Esophagus squamous epithelium (tissue), 4 donors: ENCODE measurements around the gene DNAAF5.

Experiments used
- POLR2A ChIP-seq, 4 donors: fragments of 450-650 bp; IDR thresholded peaks; one replicate each; pipeline ENCODE4 v1.6.1; 2017; ENCODE audit warnings: antibody characterized with exemption in 4 of 4, mild to moderate bottlenecking in 4 of 4, moderate library complexity in 3 of 4
- TF ChIP-seq, protein P1 (sequence below), 6 experiments: fragments of 450-650 bp in 4 of 6; fragments of 200-600 bp in 2 of 6; sonication (generic) in 2 of 6; IDR thresholded peaks; one replicate each; pipeline ENCODE4 v1.5.1; 2016 to 2019; ENCODE audit warnings: antibody characterized with exemption in 6 of 6, mild to moderate bottlenecking in 4 of 6, moderate library complexity in 4 of 6

DNA sequence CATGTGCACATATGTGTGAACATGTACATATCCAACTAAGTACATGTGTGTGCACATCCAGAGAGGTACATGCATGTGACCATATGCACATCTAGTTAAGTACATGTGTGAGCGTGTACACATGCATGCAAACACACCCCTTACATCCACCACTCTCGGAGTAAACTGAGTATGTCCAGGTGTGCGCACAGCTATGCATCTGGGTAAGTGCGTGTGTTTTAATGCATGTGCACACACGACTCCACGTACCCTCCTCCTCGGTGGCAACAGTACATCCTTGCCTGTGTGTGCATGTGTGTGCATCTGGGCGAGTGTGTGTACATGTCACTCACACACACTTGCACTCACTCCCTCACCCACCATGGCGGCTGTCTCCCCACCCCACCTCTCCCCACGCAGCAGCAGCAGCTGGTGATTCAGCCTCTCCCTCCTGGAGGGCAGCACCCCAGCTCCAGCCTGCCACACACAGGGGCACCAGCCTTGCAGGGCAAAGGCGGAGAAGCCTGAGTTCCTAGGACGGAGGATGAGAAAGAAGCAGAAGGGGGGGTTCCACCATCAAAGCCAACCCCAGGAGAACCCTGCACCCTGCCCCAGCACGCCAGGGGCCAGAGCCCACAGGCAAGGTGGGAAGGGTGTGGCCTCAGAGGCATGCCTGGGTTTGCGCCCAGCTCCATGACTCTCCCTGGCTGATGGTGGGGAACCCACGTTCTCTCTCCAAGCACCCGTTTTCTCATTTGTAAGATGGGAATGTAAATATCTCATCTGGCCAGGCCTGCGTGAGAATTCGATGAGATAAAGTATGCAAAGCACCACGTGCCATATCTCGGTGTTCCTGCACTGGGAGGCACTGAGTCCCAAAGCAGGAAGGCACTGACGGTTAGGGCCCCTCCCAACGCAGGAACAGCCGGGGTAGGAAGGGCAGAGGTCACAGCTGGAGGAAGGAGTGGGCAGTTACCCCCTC lies 27.7 kb upstream of the DNAAF5 start:
- TF ChIP-seq, protein P1, sequence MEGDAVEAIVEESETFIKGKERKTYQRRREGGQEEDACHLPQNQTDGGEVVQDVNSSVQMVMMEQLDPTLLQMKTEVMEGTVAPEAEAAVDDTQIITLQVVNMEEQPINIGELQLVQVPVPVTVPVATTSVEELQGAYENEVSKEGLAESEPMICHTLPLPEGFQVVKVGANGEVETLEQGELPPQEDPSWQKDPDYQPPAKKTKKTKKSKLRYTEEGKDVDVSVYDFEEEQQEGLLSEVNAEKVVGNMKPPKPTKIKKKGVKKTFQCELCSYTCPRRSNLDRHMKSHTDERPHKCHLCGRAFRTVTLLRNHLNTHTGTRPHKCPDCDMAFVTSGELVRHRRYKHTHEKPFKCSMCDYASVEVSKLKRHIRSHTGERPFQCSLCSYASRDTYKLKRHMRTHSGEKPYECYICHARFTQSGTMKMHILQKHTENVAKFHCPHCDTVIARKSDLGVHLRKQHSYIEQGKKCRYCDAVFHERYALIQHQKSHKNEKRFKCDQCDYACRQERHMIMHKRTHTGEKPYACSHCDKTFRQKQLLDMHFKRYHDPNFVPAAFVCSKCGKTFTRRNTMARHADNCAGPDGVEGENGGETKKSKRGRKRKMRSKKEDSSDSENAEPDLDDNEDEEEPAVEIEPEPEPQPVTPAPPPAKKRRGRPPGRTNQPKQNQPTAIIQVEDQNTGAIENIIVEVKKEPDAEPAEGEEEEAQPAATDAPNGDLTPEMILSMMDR (IDR thresholded peaks at IDR 0.05): no peak
- TF ChIP-seq POLR2A (IDR thresholded peaks at IDR 0.05): no peak
